DOHH2 (cell line): Measurements from ENCODE around the gene CNP.

Experiments
- H3F3A ChIP-seq: fragments of 200-600 bp; sonication (generic), shearing (Covaris generic); 2 replicates; pipeline ENCODE4 v1.6.0; 2016; ENCODE audit warnings: antibody characterized with exemption, mild to moderate bottlenecking; ENCODE audit not compliant: control insufficient read depth, insufficient read depth
- H3K27ac ChIP-seq: fragments of 200-600 bp; sonication (generic); 2 replicates; pipeline ENCODE4 v1.5.1; 2014; ENCODE audit warnings: low read depth, mild to moderate bottlenecking, low read length, moderate library complexity
- H3K27me3 ChIP-seq: fragments of 200-600 bp; sonication (generic); 2 replicates; pipeline ENCODE4 v1.6.1; 2014; ENCODE audit warnings: mild to moderate bottlenecking, low read length, mixed read lengths; ENCODE audit not compliant: control insufficient read depth
- H3K36me3 ChIP-seq: fragments of 200-600 bp; sonication (generic); 2 replicates; pipeline ENCODE4 v1.6.1; 2014; ENCODE audit warnings: mild to moderate bottlenecking, low read length, moderate library complexity, mixed read lengths; ENCODE audit not compliant: control insufficient read depth
- H3K4me1 ChIP-seq: fragments of 200-600 bp; sonication (generic); 2 replicates; pipeline ENCODE4 v1.6.1; 2014; ENCODE audit warnings: mild to moderate bottlenecking, low read length, mixed read lengths; ENCODE audit not compliant: control insufficient read depth
- H3K4me2 ChIP-seq: fragments of 200-600 bp; sonication (generic); 2 replicates; pipeline ENCODE4 v1.6.0; 2014; ENCODE audit warnings: mild to moderate bottlenecking, low read length, moderate library complexity
- H3K4me3 ChIP-seq: fragments of 200-600 bp; sonication (generic); 2 replicates; pipeline ENCODE4 v1.5.1; 2014; ENCODE audit warnings: mild to moderate bottlenecking, low read length, mixed read lengths
- H3K79me2 ChIP-seq: fragments of 200-600 bp; sonication (generic); 2 replicates; pipeline ENCODE4 v1.6.1; 2014; ENCODE audit warnings: mild to moderate bottlenecking, low read length, mixed read lengths; ENCODE audit not compliant: control insufficient read depth
- H3K9me2 ChIP-seq: fragments of 200-600 bp; sonication (generic); replicated peaks from 2 replicates; pipeline ENCODE4 v1.6.1; 2014; ENCODE audit warnings: mild to moderate bottlenecking, low read length, mixed read lengths; ENCODE audit not compliant: control insufficient read depth
- H3K9me3 ChIP-seq: fragments of 200-600 bp; sonication (generic); 2 replicates; pipeline ENCODE4 v1.6.1; 2014; ENCODE audit warnings: antibody characterized with exemption, low read length, mixed read lengths; ENCODE audit not compliant: control insufficient read depth, insufficient read depth
- H4K20me1 ChIP-seq: fragments of 200-600 bp; sonication (generic); 2 replicates; pipeline ENCODE4 v1.6.0; 2014; ENCODE audit warnings: low read depth, mild to moderate bottlenecking, antibody characterized with exemption, low read length, moderate library complexity; ENCODE audit not compliant: control insufficient read depth, insufficient read depth
- CTCF ChIP-seq: fragments of 200-600 bp; sonication (generic); IDR thresholded peaks from one replicate; pipeline ENCODE4 v1.5.1; 2014; ENCODE audit warnings: antibody characterized with exemption, mild to moderate bottlenecking, low read depth, low read length; ENCODE audit not compliant: poor library complexity, severe bottlenecking
- EZH2phosphoT487 ChIP-seq: fragments of 200-600 bp; sonication (generic); IDR thresholded peaks from 2 replicates; pipeline ENCODE4 v1.6.1; 2017; ENCODE audit warnings: borderline replicate concordance, mild to moderate bottlenecking, antibody characterized with exemption, low read length, moderate library complexity, mixed read lengths

CNP gene

GRCh38 chr17:41943492-41943891 is 23.1 kb upstream of the CNP start:
- Histone ChIP-seq H4K20me1 (no peaks in the 10 kb centered on the region), H3K9me2 (no peaks in the 10 kb centered on the region), H3K36me3 (no peaks in the 10 kb centered on the region), H3K4me2 (no peak overlapping the region), H3K4me3 (no peak overlapping the region), H3K79me2 (no peaks in the 10 kb centered on the region), H3K27me3 (no peaks in the 10 kb centered on the region), H3K4me1 (no peaks in the 10 kb centered on the region), H3K9me3 (no peaks in the 10 kb centered on the region), H3K27ac (no peak overlapping the region), H3F3A (no peaks in the 10 kb centered on the region)
- TF ChIP-seq CTCF (no peak), EZH2phosphoT487 (no peak)

- H3K9me3 ChIP-seq: no peaks in the 10 kb centered on the region
- no peaks in the 10 kb centered on the region for H3K27me3 ChIP-seq
- no peaks in the 10 kb centered on the region for H4K20me1 ChIP-seq
- no peaks in the 10 kb centered on the region for H3K79me2 ChIP-seq
- H3K4me1 ChIP-seq: no peaks in the 10 kb centered on the region
- no peak overlapping the region for H3K27ac ChIP-seq
- no peaks in the 10 kb centered on the region for H3K9me2 ChIP-seq
- H3K4me3 ChIP-seq: no peak overlapping the region
- TF ChIP-seq CTCF (no peak), EZH2phosphoT487 (no peak)
- H3K36me3 ChIP-seq: no peaks in the 10 kb centered on the region
- H3K4me2 ChIP-seq: no peak overlapping the region
- no peaks in the 10 kb centered on the region for H3F3A ChIP-seq
Measured at GRCh38 chr17:41944943-41945342, 21.7 kb upstream of the CNP start.

GRCh38 chr17:41948762-41949460 is 17.7 kb upstream of the CNP start:
- no peak for TF ChIP-seq EZH2phosphoT487
- no peak for TF ChIP-seq CTCF
- Histone ChIP-seq H4K20me1 (no peaks in the 10 kb centered on the region), H3K4me2 (no peak overlapping the region), H3K4me1 (no peaks in the 10 kb centered on the region), H3K36me3 (no peaks in the 10 kb centered on the region), H3K4me3 (no peak overlapping the region), H3K79me2 (no peaks in the 10 kb centered on the region), H3K9me2 (no peaks in the 10 kb centered on the region), H3K27ac (no peak overlapping the region), H3K9me3 (no peaks in the 10 kb centered on the region), H3F3A (no peaks in the 10 kb centered on the region), H3K27me3 (no peaks in the 10 kb centered on the region)
